K562 (cell line): ENCODE measurements around the gene SARS1. TPM values are rescaled to one million over a fixed set of nuclear protein-coding genes. Genes with fewer than 3 reads are reported as not detected.

Experiments used
- CBX1 ChIP-seq: sonication (generic); IDR thresholded peaks from 2 replicates; pipeline ENCODE4 v1.6.1; 2016; ENCODE audit warnings: antibody characterized with exemption, low read depth, mild to moderate bottlenecking
- GABPB1 ChIP-seq: sonication (generic); formaldehyde crosslinking; IDR thresholded peaks from 2 replicates; pipeline ENCODE4 v1.8.0; 2022; ENCODE audit warnings: mild to moderate bottlenecking, missing genetic modification reagents
- MCM2 ChIP-seq: fragments of 450-650 bp; IDR thresholded peaks from 2 replicates; pipeline ENCODE4 v1.6.1; 2017; ENCODE audit warnings: low read depth, mild to moderate bottlenecking
- MTA1 ChIP-seq: fragments of 450-650 bp; IDR thresholded peaks from 2 replicates; pipeline ENCODE4 v1.6.1; 2017; ENCODE audit warnings: borderline replicate concordance
- ZC3H8 ChIP-seq: fragments of 450-650 bp; IDR thresholded peaks from 2 replicates; pipeline ENCODE4 v1.6.1; 2017
- ZNF212 ChIP-seq: fragments of 450-650 bp; formaldehyde crosslinking; IDR thresholded peaks from 2 replicates; pipeline ENCODE4 v1.4.0; 2020; ENCODE audit warnings: mild to moderate bottlenecking
- ZNF274 ChIP-seq: IDR thresholded peaks from 2 replicates; pipeline ENCODE4 v1.6.1; 2011; ENCODE audit warnings: low read depth, mild to moderate bottlenecking, low read length, moderate library complexity, borderline replicate concordance
- ZNF316 ChIP-seq: fragments of 450-650 bp; IDR thresholded peaks from 2 replicates; pipeline ENCODE4 v1.6.1; 2016
- ZNF766 ChIP-seq: fragments of 200-800 bp; sonication (Bioruptor generic); conservative IDR thresholded peaks from 2 replicates; pipeline ENCODE4 v1.6.1; 2016; ENCODE audit warnings: missing genetic modification characterization, missing compliant biosample characterization
- polyA plus RNA-seq, 8 experiments: library from polyadenylated mRNA; depleted of rRNA in 4 of 8; stranded (reverse) in 5 of 8; unstranded in 3 of 8; fragments of >200 nt; fragmentation: Nextera tagmentation in 2 of 8; fragmentation: Illumina TruSeq in 1 of 8; extraction: Ambion mirVana in 2 of 8; extraction: Trizol in 1 of 8; gene quantifications; 2 replicates each; pipeline versions ENCODE4 v1.2.1 to v1.2.3, GENCODE V29; 2011 to 2014; ENCODE audit warnings: inconsistent platforms in 1 of 8, missing spikeins in 1 of 8
- total RNA-seq, 7 experiments: library from RNA; depleted of rRNA in 6 of 7; stranded (reverse); fragments of >200 nt in 6 of 7; fragmentation: Illumina TruSeq in 2 of 7; extraction: Trizol in 2 of 7; gene quantifications; 2 replicates each; pipeline versions ENCODE4 v1.2.1 to v1.2.3, GENCODE V29; 2011 to 2021; ENCODE audit warnings: low replicate concordance in 1 of 7
- TF ChIP-seq, protein P1 (sequence below): fragments of 250-450 bp; sonication (Bioruptor Pico); IDR thresholded peaks from 2 replicates; pipeline ENCODE4 v1.8.0; 2021; ENCODE audit warnings: mild to moderate bottlenecking, moderate library complexity
- TF ChIP-seq, protein P2 (sequence below): sonication (generic); formaldehyde crosslinking; IDR thresholded peaks from 2 replicates; pipeline ENCODE4 v1.8.0; 2022; ENCODE audit warnings: mild to moderate bottlenecking, missing genetic modification reagents, borderline replicate concordance
- TF ChIP-seq, protein P3 (sequence below): fragments of 250-450 bp; sonication (Bioruptor Pico); IDR thresholded peaks from 2 replicates; pipeline ENCODE4 v1.5.0; 2021; ENCODE audit warnings: mild to moderate bottlenecking, borderline replicate concordance
- TF ChIP-seq, protein P4 (sequence below), 2 experiments: fragments of 450-650 bp; IDR thresholded peaks; 2 replicates each; pipeline ENCODE4 v1.6.1; 2018; ENCODE audit warnings: mild to moderate bottlenecking in 2 of 2, low read depth in 1 of 2; ENCODE audit not compliant: partially characterized antibody in 2 of 2
- TF ChIP-seq, protein P5 (sequence below): sonication (generic); formaldehyde crosslinking; IDR thresholded peaks from 2 replicates; pipeline ENCODE4 v1.8.0; 2022; ENCODE audit warnings: missing genetic modification reagents, mild to moderate bottlenecking, borderline replicate concordance

The SARS1 gene
- total and polyA plus RNA-seq, 9 of the 15 experiments (the other 6 are each of a cell fraction or from before 2014, with no cell fraction given) = 221 to 623 (median 254) TPM

DNA sequence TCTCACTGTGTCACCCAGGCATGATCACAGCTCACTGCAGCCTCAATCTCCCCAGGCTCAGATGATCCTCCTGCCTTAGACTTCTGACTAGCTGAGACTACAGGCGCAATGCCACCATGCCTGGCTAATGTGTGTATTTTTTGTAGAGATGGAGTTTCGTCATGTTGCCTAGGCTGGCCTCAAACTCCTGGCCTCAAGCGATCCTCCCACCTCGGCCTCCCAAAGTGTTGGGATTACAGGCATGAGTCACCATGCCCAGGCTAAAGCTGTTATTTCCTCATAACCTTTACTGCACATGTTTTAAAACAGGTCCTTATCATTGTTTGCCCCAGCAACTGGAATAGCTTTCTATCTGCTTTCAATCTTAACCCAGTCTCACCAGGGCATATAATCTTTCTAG is 2.9 kb downstream of the SARS1 start (continued):
- TF ChIP-seq, protein P1, sequence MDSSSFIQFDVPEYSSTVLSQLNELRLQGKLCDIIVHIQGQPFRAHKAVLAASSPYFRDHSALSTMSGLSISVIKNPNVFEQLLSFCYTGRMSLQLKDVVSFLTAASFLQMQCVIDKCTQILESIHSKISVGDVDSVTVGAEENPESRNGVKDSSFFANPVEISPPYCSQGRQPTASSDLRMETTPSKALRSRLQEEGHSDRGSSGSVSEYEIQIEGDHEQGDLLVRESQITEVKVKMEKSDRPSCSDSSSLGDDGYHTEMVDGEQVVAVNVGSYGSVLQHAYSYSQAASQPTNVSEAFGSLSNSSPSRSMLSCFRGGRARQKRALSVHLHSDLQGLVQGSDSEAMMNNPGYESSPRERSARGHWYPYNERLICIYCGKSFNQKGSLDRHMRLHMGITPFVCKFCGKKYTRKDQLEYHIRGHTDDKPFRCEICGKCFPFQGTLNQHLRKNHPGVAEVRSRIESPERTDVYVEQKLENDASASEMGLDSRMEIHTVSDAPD (CRISPR knock-in tag) = no peak
- TF ChIP-seq, protein P2, sequence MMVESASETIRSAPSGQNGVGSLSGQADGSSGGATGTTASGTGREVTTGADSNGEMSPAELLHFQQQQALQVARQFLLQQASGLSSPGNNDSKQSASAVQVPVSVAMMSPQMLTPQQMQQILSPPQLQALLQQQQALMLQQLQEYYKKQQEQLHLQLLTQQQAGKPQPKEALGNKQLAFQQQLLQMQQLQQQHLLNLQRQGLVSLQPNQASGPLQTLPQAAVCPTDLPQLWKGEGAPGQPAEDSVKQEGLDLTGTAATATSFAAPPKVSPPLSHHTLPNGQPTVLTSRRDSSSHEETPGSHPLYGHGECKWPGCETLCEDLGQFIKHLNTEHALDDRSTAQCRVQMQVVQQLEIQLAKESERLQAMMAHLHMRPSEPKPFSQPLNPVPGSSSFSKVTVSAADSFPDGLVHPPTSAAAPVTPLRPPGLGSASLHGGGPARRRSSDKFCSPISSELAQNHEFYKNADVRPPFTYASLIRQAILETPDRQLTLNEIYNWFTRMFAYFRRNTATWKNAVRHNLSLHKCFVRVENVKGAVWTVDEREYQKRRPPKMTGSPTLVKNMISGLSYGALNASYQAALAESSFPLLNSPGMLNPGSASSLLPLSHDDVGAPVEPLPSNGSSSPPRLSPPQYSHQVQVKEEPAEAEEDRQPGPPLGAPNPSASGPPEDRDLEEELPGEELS (CRISPR knock-in tag) = 0 out of 2 replicates have a peak, but pooled peaks have one; percentile 48
- TF ChIP-seq, protein P3, sequence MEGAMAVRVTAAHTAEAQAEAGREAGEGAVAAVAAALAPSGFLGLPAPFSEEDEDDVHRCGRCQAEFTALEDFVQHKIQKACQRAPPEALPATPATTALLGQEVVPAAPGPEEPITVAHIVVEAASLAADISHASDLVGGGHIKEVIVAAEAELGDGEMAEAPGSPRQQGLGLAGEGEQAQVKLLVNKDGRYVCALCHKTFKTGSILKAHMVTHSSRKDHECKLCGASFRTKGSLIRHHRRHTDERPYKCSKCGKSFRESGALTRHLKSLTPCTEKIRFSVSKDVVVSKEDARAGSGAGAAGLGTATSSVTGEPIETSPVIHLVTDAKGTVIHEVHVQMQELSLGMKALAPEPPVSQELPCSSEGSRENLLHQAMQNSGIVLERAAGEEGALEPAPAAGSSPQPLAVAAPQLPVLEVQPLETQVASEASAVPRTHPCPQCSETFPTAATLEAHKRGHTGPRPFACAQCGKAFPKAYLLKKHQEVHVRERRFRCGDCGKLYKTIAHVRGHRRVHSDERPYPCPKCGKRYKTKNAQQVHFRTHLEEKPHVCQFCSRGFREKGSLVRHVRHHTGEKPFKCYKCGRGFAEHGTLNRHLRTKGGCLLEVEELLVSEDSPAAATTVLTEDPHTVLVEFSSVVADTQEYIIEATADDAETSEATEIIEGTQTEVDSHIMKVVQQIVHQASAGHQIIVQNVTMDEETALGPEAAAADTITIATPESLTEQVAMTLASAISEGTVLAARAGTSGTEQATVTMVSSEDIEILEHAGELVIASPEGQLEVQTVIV (CRISPR knock-in tag) = no peak
- no peak; the same call in 1 of the 2 replicates for TF ChIP-seq CBX1
- no peak for TF ChIP-seq ZNF316
- no peak for TF ChIP-seq ZNF274
- no peak for TF ChIP-seq GABPB1 (CRISPR knock-in tag)
- TF ChIP-seq ZNF766 = no peak
- TF ChIP-seq MTA1 = peak; percentile 26
- TF ChIP-seq, protein P4, sequence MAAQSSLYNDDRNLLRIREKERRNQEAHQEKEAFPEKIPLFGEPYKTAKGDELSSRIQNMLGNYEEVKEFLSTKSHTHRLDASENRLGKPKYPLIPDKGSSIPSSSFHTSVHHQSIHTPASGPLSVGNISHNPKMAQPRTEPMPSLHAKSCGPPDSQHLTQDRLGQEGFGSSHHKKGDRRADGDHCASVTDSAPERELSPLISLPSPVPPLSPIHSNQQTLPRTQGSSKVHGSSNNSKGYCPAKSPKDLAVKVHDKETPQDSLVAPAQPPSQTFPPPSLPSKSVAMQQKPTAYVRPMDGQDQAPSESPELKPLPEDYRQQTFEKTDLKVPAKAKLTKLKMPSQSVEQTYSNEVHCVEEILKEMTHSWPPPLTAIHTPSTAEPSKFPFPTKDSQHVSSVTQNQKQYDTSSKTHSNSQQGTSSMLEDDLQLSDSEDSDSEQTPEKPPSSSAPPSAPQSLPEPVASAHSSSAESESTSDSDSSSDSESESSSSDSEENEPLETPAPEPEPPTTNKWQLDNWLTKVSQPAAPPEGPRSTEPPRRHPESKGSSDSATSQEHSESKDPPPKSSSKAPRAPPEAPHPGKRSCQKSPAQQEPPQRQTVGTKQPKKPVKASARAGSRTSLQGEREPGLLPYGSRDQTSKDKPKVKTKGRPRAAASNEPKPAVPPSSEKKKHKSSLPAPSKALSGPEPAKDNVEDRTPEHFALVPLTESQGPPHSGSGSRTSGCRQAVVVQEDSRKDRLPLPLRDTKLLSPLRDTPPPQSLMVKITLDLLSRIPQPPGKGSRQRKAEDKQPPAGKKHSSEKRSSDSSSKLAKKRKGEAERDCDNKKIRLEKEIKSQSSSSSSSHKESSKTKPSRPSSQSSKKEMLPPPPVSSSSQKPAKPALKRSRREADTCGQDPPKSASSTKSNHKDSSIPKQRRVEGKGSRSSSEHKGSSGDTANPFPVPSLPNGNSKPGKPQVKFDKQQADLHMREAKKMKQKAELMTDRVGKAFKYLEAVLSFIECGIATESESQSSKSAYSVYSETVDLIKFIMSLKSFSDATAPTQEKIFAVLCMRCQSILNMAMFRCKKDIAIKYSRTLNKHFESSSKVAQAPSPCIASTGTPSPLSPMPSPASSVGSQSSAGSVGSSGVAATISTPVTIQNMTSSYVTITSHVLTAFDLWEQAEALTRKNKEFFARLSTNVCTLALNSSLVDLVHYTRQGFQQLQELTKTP (IDR thresholded peaks at IDR 0.05; ENCODE audit: low read depth in 1 of 2, partially characterized antibody in 2 of 2) = no peak
- TF ChIP-seq, protein P5, sequence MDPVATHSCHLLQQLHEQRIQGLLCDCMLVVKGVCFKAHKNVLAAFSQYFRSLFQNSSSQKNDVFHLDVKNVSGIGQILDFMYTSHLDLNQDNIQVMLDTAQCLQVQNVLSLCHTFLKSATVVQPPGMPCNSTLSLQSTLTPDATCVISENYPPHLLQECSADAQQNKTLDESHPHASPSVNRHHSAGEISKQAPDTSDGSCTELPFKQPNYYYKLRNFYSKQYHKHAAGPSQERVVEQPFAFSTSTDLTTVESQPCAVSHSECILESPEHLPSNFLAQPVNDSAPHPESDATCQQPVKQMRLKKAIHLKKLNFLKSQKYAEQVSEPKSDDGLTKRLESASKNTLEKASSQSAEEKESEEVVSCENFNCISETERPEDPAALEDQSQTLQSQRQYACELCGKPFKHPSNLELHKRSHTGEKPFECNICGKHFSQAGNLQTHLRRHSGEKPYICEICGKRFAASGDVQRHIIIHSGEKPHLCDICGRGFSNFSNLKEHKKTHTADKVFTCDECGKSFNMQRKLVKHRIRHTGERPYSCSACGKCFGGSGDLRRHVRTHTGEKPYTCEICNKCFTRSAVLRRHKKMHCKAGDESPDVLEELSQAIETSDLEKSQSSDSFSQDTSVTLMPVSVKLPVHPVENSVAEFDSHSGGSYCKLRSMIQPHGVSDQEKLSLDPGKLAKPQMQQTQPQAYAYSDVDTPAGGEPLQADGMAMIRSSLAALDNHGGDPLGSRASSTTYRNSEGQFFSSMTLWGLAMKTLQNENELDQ (CRISPR knock-in tag) = no peak
- TF ChIP-seq ZNF212 (CRISPR knock-in tag) = no peak
- TF ChIP-seq MCM2 = no peak
- TF ChIP-seq ZC3H8 = no peak
